DND-41 (cell line): ENCODE results near the gene ARMC7.

Experiments used
- EZH2 ChIP-seq: IDR thresholded peaks from 3 replicates; pipeline ENCODE4 v1.6.1; 2012; ENCODE audit warnings: borderline replicate concordance, low read depth, mild to moderate bottlenecking, moderate library complexity, low read length, inconsistent platforms; ENCODE audit not compliant: severe bottlenecking
- TF ChIP-seq, protein P1 (sequence below): IDR thresholded peaks from 2 replicates; pipeline ENCODE4 v1.5.1; 2012; ENCODE audit warnings: borderline replicate concordance, low read length, moderate library complexity, mild to moderate bottlenecking; ENCODE audit not compliant: poor library complexity, severe bottlenecking; ENCODE audit errors: extremely low read depth

- TF ChIP-seq, protein P1, sequence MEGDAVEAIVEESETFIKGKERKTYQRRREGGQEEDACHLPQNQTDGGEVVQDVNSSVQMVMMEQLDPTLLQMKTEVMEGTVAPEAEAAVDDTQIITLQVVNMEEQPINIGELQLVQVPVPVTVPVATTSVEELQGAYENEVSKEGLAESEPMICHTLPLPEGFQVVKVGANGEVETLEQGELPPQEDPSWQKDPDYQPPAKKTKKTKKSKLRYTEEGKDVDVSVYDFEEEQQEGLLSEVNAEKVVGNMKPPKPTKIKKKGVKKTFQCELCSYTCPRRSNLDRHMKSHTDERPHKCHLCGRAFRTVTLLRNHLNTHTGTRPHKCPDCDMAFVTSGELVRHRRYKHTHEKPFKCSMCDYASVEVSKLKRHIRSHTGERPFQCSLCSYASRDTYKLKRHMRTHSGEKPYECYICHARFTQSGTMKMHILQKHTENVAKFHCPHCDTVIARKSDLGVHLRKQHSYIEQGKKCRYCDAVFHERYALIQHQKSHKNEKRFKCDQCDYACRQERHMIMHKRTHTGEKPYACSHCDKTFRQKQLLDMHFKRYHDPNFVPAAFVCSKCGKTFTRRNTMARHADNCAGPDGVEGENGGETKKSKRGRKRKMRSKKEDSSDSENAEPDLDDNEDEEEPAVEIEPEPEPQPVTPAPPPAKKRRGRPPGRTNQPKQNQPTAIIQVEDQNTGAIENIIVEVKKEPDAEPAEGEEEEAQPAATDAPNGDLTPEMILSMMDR, result no peak
- no peak for TF ChIP-seq EZH2
These were observed 5.0 kb downstream of the ARMC7 start for GRCh38 chr17:75114552-75115314.
